GM19099 (cell line): ENCODE measurements around the gene PMFBP1.

Experiments
- POLR2A ChIP-seq: IDR thresholded peaks from 3 replicates; pipeline ENCODE4 v1.6.1; 2011; ENCODE audit warnings: low read depth; ENCODE audit not compliant: insufficient read length; ENCODE audit errors: extremely low read depth

The PMFBP1 gene

GRCh38 chr16:72195609-72196008 lies 23.7 kb upstream of the PMFBP1 start:
- no peak for TF ChIP-seq POLR2A

- TF ChIP-seq POLR2A, result no peak
Observed at GRCh38 chr16:72191551-72191950, 19.6 kb upstream of the PMFBP1 start.

- TF ChIP-seq POLR2A, result no peak
Observed at GRCh38 chr16:72189865-72190371, 18.0 kb upstream of the PMFBP1 start.

GRCh38 chr16:72188541-72188940 lies 16.6 kb upstream of the PMFBP1 start:
- TF ChIP-seq POLR2A, result no peak

GRCh38 chr16:72187551-72187950 lies 15.6 kb upstream of the PMFBP1 start:
- TF ChIP-seq POLR2A, result no peak

- no peak for TF ChIP-seq POLR2A
Observed at GRCh38 chr16:72182976-72183375, 11.0 kb upstream of the PMFBP1 start.

- TF ChIP-seq POLR2A, result no peak
Observed at GRCh38 chr16:72179204-72179970, 7.4 kb upstream of the PMFBP1 start.

- TF ChIP-seq POLR2A, result no peak
Observed at GRCh38 chr16:72174726-72175125, 2.8 kb upstream of the PMFBP1 start.

- TF ChIP-seq POLR2A, result no peak
Observed at GRCh38 chr16:72173997-72174396, 2.0 kb upstream of the PMFBP1 start.

GRCh38 chr16:72171236-72171635 lies 719 bp downstream of the PMFBP1 start:
- no peak for TF ChIP-seq POLR2A

- TF ChIP-seq POLR2A, result no peak
Observed at GRCh38 chr16:72169708-72170107, 2.2 kb downstream of the PMFBP1 start.

- no peak for TF ChIP-seq POLR2A
Observed at GRCh38 chr16:72168365-72168764, 3.6 kb downstream of the PMFBP1 start.

GRCh38 chr16:72166954-72167561 lies 4.9 kb downstream of the PMFBP1 start:
- no peak for TF ChIP-seq POLR2A

GRCh38 chr16:72166151-72166550 lies 5.8 kb downstream of the PMFBP1 start:
- no peak for TF ChIP-seq POLR2A

GRCh38 chr16:72164691-72165090 lies 7.3 kb downstream of the PMFBP1 start:
- TF ChIP-seq POLR2A, result no peak

- no peak for TF ChIP-seq POLR2A
Observed at GRCh38 chr16:72162105-72162692, 9.8 kb downstream of the PMFBP1 start.
